GM11168 (cell line): ENCODE measurements around the gene FBXO2.

ENCODE experiments used
- in situ Hi-C: fragments of 300-500 bp; cut with MboI; formaldehyde crosslinking; loops from one replicate; pipeline ENCODE4 v1.12.0; 2022; ENCODE audit warnings: low sequenced_read_pairs; ENCODE audit not compliant: unreplicated experiment

FBXO2 gene, protein sequence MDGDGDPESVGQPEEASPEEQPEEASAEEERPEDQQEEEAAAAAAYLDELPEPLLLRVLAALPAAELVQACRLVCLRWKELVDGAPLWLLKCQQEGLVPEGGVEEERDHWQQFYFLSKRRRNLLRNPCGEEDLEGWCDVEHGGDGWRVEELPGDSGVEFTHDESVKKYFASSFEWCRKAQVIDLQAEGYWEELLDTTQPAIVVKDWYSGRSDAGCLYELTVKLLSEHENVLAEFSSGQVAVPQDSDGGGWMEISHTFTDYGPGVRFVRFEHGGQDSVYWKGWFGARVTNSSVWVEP

DNA sequence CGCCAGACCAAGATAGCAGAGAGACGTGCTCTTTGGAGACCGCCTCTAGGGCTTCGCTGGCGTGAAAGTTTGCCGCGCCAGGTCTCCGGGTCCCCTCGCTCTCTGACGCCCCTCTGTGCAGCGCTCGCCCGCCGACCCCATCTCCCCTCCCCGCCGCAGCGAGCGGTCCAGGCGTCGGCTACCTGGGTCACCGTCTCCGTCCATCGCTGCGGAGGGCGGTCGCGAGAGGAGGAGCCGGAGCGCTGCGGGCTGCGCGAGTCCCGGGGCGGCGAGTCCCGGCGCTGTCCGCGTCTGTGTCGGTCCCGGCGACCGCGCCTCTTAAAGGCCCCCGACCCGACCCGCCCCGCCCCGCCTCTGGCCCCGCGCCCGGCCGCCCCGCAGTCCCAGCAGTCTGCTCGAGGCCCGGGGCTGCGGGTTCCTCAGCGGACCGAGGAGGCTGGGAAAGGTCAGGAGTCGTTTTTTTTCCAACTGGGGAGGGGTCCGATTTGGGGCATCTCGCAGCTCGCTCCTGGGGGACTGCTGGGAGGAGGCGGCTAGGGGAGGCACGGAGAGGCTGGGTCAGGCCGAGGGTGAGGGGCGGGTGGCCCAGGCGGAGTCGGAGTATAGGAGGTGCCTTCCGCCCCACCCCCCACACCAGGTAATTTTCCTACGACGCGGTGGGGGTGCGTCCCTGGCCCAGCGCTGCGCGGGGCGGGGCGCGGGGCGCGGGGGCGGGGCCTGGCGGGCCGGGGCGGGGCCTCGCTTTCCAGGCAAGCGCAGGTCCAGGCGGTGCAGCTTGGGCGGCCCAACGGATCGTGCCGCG is at the start of gene FBXO2, which contains the start of gene FBXO44:
TSS of gene FBXO2 (minus strand) at position 293 of the 802 bp plus-strand sequence. CDS start at position 204, 89 bp downstream.
TSS of gene FBXO44 (plus strand) at position 741 of the 802 bp plus-strand sequence. CDS start 959 bp downstream, outside the sequence.
- in situ Hi-C loops, result no loop called here

DNA sequence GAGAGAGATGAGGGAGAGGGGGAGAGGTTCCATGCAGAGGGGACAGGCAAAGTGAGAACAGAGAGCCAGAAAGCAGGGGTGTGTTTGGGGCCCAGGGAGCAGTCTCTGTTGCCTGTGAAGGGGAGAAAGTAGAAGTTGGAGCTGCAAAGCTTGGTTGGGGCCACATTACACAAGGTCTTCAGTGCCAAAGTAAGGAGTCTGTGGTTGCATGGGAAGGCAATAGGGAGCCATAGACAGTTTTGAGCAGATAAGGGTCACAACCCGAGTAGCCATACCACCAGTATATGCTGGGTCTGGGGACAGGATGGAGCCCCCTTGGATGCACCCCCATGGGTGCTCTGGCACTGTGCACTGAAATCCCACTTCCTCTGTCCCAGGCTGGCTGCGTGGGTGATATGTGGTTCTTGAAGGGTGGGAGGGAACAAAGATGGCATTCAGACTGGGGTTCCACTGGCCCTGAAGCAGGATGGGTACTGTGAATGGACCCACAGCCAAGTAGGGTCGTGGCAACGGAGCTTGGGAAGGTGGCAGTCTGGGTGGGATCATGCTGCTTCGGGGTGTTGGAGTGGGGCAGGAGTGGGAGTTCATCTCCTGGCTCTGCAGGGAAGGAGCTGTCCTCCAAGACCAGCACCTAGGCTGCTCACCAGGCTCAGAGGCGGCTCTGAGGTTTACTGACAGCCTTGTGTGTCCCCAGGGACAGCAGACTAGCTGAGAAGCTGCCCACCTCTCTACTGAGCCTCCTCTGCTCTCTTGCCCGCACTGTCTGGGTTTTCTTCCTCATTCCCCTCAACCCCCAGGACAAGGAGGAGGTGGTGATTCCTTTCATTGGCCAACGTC is 49.3 kb upstream of the FBXO2 start:
- in situ Hi-C loops, result no loop called here

DNA sequence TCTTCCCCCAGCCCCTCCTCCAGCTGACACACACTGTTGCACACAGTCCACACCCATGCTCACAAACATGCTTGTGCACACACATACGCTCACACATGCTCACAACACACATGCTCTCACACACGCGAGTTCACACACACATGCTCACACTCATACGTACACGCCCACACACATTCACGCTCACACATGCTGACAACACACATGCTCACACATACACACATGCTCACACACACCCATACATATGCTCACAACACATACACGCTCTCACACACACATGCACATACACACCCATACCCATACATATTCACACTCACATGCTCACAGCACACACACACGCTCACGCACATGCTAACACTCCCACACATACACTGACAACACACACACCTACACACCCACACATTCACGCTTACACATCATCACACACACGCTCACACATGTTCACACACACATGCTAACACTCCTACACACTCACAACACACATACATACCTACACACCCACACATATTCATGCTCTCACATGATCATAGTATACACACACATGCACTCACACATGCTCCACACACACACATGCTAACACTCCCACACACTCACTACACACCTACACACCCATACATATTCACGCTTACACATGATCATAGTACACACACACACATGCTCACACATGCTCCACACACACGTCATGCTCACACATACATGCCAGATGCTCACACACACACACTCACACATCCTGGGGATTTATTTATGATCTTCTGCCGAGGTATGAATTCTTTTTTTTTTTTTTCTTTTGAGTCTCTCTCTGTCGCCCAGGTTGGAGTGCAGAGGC is 48.0 kb upstream of the FBXO2 start:
- in situ Hi-C loops, result no loop called here

DNA sequence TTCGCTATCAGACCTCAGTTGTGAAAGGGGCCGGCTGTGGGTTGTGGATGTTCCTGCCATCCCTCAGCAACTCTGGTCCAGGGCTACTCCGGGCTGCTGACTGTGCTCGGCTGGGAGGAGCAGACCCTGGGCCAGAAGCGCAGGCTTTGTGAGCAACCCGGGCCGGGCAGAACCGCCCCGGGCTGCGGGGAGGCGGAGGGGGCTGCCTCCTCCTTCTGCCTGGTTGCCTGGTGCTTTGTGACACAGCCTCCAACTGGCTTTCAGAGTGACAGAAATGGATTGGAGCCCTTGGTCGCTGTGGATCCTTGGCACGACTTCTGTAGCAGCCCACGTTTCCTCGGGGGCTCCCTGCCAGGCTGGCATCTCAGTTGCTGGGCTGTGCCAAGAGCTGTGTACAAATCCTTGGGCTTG is 47.3 kb upstream of the FBXO2 start:
- in situ Hi-C loops, result no loop called here

DNA sequence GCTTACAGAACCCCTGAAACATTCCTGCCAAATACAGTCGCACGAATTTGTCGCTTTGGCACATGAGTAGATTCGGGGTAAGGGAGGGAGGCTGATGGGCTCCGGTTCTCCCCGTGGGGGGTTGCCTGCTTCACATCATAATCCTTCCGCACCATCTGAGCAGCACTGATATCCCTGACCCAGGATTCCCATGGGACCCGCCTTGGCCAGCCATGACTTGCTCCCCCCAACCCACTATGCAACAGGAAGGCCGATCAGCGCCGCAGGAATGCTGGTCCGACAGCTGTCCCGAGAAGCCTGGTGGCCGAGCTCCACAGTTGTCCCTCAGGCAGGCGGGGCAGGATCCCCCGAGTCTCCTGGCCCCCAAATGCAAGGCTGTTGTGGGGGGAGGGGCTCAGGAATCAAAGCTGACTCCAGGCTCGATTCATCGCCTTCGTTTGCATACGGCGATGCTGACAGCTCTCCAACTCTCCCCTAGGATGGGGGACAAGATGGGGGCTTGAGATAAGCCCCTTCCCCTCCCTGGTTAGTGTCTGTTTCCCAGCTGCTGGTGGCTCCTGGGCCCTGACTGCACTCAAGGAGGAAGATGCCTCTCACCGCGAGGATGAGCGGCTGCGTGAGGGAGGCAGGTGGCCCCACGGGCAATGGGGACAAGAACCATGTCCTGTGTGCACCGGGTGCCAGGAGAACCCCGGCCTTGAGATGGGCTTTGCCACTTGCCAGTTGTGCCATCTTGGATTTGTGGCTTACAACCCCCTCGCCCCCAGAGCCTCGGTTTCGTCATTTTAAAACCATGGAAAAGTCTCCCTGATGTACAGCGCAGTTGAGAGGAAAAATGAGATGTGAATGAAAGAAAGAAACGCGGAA is 46.6 kb upstream of the FBXO2 start:
- in situ Hi-C loops, result no loop called here

DNA sequence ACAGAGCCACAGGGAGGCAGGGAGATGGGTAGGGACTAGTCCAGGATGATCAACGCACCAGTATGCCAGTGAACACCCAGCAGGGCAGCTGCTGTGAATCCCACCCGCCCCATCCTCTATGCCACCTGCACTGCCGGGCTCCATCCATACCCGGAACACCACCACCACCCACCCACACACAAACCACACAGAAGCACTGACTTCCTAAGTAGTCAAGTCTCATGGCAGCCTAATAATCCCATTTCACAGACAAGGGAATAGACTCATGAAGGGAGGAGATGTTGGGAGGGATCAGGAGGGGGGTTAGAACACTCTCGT is 43.6 kb upstream of the FBXO2 start:
- in situ Hi-C loops, result no loop called here

DNA sequence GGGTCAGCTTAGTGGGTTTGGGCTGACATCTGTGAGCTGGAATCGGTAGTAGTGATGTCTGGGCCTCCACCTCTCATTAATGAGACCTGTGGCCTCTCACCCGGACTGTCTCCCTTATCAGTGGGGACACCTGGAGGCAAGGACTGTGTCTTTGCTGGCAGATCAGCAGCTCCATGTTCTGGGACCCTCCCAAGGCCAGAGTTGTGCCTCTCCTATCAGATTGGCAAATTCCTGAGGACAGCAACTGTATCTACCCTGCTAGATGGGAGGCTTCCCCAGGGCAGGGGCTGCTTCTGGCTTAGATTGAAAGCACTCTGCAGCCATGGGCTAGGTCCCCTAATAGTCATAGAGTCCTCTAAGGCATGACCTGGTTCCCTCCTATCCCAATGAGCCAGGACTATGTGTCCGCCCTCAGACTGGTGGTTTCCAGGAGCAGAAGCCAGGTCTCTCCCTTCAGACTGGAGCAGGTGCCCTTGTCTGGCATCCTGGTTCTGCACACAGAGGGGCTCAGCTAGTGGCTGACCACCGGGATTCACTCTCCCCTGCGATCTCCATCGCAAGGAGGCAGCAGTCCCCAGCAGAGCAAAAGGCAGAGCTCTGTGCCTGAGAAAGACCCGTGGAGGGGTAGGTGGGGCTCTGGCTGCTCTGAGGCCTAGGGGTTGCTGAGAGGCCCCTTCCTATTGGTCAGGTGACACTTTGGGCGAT is 43.1 kb upstream of the FBXO2 start:
- in situ Hi-C loops, result no loop called here

DNA sequence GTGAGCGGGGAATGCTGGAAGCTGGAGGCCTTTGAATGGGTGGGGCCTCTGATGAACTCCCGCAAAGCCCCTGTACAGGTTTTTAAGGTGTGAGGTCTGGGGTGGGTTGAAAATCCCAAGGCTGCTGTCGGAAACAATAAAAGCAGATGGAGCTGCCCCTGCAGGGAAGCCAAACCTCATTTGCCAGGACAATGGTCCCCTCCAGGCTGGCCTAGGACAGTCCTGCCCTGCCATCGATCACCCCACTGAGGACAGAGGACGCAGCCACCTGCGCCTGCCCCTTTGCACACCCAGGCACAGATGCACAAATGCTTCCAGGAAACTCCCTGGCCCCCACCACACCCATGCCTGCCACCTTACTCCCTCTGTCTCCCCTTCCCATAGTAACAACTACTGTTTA is 41.6 kb upstream of the FBXO2 start:
- in situ Hi-C loops, result no loop called here

DNA sequence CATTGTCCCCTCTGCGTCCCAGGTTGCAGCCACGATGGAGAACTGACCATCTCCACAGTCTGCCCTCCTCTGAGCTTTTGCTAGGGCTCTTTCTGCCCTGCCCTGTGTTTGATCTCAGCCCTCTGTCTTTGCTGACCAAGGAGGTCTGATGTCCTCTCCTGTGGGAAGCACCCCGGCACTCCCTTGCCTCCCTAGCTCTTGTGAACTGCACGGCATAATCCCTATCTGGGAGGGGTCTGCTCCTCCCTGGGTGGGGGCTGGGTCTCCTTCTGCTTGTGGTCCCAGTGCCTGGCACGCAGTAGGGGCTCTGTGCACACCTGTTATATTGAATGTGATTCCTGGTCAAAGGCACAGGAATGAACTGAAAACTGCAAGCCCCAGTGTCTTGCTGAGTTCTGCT is 39.7 kb upstream of the FBXO2 start:
- in situ Hi-C loops, result no loop called here

DNA sequence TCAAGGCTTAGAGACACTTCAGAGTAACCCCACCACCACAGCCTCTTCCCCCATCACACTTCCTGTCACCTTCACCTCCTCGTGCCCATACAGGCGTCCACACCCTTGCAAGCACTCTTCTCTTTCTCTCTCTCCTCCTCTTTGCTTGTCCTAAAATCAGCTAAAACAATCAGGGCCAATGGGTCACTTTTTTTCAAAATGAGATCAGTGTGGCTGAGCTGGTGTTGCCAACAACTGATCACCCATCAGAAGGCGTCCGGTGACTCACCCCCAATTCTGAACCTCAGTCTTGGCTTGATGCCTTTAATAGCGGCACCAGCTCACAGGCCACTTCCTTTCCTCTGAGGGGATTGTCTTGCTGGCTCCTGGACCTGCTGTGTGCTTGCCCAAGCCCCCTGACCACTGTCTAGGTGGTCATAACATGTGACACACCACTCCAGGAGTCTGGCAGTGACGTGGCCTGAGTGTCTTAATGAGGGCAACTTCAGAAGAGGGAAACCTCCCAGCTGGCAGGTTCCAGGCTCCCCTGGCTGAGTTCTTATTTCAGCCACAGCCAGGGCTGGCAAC is 38.9 kb upstream of the FBXO2 start:
- in situ Hi-C loops, result no loop called here

DNA sequence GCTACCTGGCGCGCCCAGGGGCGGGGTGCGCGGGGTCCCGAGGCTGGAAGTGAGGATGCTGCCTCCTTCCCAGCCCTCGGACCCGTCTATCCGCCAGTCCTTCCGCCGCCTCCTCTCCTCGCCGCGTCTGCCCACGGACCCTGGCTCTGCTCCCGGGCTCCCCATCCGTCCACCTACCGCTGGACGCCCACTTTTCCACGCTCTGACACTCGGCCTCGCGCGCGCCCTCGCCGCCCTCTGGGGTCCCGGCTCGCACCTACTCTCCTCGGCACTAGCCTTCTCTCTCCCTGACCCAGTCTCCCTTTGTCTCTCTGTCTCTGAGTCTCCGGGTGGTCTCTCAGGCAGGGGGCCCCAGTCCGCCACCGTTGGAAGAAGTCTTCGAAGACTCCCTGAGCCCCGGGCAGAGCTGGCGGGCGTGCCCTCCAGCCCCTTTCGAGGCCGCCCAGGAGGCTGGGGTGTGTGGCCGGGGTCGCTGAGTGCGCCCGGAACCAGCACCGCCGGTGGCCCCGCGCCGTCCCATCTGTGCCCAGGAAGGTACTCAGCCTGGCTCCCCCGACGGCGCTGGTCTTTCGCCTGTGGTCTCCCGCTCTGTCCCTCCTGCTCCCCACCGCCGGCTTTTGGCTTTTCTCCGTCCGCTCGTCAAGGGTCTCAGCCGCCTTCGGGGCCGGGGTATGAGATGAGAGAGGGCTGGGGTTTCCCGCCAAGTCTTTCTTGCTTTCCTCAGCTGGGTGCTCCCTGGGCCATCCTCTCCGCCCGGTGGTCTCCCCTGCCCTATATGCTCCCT is 37.9 kb upstream of the FBXO2 start:
- in situ Hi-C loops, result no loop called here

DNA sequence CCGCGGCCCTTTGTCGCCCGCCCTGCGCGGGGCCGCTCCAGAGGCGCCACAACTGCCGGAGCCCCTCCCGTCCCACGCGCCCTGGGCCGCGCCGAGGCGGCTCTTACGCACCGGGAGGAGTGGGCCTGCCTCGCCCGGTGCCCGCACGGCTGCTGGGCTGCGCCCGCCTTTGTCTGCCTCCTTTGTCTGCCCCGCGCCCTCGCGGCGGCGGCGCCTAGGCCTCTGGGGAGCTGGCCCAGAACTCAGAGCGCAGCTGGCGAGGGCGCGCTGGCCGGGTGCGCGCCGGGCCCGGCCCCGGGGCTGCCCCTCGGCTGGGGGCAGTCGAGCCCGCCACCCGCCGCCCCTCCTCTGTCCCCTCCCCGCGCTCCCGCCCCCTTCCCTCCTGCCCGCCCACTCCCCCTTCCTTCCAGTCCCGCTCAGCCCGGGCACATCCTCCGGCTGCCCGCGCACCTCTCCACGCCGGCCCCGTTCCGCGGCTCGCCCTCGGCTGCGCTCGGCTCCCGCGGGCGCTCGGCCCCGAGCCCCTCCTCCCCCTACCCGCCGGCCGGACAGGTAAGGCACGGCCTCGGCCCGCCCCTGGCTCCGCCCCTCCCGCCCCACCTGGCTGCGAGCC is 37.2 kb upstream of the FBXO2 start, which contains the start of gene DRAXIN:
TSS of gene DRAXIN (plus strand) at position 409 of the 613 bp plus-strand sequence. CDS start 14,549 bp downstream, outside the sequence.
- in situ Hi-C loops, result no loop called here

DNA sequence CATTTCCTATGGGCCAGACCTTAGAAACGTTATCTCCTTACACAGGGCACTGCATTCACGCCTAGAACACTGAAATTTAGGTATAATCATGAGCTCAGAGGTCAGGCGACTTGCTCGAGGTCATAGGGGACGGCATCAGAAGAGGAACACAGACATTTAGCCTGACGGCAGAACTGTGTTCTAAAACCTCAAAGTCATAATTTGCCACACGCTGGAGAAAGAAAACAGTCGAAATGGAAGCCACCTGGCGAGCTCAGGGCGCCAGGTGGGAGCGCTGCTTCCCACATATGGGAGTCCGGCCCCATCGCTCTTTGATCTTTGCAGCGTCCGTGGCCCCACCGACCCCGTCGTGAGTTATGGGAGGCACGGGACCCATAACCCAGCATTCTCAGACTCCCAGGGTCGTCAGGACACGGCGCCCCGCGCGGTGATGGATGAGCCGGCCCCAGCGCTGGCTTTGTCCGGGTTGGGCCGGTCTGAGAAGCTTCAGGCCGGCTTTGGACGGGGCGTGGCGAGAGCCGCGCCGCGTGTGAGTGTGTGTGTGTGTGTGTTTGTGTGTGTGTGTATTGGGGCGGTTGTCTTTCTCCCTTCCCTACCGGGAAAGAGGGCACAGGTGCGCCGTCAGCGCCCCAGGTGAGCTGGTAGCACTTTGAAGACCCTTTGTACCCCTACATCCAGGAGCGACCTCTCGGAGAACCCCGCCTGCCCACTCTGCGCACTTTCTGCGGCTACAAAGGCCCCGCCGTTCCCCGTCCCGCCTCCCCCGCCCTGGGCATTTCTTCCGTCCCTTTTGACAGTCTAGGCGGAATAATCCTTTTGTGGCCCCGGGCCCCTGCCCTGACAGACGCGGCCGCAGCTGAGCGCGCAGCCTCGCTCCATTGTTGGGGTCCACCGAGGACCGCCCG is 36.4 kb upstream of the FBXO2 start:
- in situ Hi-C loops, result no loop called here

DNA sequence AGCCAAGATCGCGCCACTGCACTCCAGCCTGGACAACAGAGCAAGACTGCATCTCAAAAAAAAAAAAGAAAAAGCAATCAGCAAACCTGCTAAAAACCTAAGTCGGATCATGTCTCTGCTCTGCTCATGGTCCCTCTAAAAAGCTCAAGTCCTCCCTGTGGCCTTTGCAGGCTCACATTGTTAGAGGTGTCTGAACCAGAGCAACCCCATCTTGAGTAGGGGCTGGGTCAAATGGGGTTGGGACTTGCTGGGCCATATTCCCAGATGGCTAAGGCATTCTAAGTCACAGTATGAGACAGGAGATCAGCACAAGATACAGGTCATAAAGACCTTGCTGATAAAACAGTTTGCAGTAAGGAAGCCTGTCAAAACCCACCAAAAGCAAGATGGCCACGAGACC is 34.3 kb upstream of the FBXO2 start:
- in situ Hi-C loops, result no loop called here

DNA sequence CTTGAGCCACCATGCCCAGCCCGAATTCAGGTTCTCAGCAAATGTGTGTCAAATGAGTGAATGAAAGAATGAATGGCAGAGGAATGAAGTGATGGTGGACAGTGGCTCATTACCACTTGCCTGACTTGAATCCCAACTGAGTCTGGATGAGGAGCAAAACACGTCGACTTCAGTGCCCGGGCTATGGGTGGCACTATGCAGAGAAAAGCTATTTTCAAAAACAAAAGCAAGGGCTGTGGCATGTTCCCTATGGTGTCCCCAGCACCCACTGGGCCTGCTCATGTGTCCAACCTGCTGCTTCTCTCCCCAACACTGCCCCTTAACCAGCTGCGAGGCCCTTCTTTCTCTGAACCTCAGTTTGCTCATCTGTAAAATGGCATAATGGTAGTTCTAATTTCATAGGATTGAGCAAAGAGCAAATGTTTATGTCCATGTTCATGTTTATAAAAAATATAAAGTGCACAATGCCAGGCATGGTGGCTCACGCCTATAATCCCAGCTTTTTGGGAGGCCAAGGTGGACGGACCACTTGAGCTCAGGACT is 31.1 kb upstream of the FBXO2 start:
- in situ Hi-C loops, result no loop called here

DNA sequence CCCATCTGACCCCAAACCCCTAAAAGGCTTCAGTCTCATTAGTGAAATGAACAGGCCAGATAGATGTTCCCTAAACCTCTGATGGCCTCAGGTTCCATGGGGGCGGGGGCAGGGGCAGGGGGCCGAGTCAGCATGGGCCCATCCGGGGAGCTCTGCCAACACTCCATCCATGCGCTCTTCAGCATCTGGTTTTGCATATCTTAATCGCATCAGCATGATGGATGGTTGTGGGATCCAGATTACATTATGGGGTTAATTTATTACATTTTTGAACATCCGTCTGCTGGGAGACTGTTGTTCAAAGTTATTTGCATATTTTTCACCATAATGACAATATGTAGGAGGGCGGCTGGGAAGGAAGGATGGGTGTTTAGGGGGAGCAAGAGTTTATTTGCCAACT is 29.8 kb upstream of the FBXO2 start:
- in situ Hi-C loops, result no loop called here
